Measurements from ENCODE around the gene FAM168B.

DNA sequence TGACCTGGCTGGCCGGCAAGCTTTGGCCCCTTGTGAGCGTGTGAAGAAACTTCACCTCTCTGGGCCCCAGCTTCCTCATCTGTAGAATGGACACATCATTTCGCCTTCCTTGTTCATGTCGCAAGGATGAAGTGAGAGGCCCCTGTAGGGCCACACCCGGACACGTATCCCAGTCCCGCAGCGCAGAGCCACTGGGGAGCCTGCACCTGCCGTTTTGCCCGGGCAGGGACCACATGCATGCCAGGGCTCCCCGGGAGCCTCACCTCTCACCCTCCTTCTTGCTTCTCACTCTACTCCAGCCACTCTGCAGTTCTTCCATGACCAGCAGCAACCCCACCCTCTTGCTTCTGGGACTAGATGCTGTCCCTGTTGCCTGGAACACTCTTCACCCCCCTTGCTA, 77.5 kb downstream of the FAM168B start:
- no peak for TF ChIP-seq POLR2A (IDR thresholded peaks at IDR 0.05)
- TF ChIP-seq, protein P1, sequence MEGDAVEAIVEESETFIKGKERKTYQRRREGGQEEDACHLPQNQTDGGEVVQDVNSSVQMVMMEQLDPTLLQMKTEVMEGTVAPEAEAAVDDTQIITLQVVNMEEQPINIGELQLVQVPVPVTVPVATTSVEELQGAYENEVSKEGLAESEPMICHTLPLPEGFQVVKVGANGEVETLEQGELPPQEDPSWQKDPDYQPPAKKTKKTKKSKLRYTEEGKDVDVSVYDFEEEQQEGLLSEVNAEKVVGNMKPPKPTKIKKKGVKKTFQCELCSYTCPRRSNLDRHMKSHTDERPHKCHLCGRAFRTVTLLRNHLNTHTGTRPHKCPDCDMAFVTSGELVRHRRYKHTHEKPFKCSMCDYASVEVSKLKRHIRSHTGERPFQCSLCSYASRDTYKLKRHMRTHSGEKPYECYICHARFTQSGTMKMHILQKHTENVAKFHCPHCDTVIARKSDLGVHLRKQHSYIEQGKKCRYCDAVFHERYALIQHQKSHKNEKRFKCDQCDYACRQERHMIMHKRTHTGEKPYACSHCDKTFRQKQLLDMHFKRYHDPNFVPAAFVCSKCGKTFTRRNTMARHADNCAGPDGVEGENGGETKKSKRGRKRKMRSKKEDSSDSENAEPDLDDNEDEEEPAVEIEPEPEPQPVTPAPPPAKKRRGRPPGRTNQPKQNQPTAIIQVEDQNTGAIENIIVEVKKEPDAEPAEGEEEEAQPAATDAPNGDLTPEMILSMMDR (IDR thresholded peaks at IDR 0.05): no peak
